GM23248 (cell line): ENCODE results near the gene SPG21. TPM values are rescaled to one million over a fixed set of nuclear protein-coding genes. Genes with fewer than 3 reads are reported as not detected.

Experiments
- DNase-seq: peaks from one replicate; pipeline ENCODE4 v3.0.0-alpha.2; 2015
- H2AFZ ChIP-seq: fragments of 200-600 bp; sonication (generic); 2 replicates; pipeline ENCODE4 v1.6.1; 2016; ENCODE audit warnings: antibody characterized with exemption
- H3F3A ChIP-seq: fragments of 200-600 bp; sonication (generic); 2 replicates; pipeline ENCODE4 v1.6.1; 2016; ENCODE audit warnings: mild to moderate bottlenecking, antibody characterized with exemption, mixed run types; ENCODE audit not compliant: insufficient read depth
- H3K27ac ChIP-seq: fragments of 200-600 bp; sonication (generic); 2 replicates; pipeline ENCODE4 v1.5.1; 2016; ENCODE audit warnings: mild to moderate bottlenecking
- H3K27me3 ChIP-seq: fragments of 200-600 bp; sonication (generic); replicated peaks from 2 replicates; pipeline ENCODE4 v1.6.1; 2016; ENCODE audit warnings: mild to moderate bottlenecking; ENCODE audit not compliant: insufficient read depth
- H3K36me3 ChIP-seq: fragments of 200-600 bp; sonication (generic); 2 replicates; pipeline ENCODE4 v1.6.1; 2016; ENCODE audit warnings: low read depth, mild to moderate bottlenecking
- H3K4me1 ChIP-seq: fragments of 200-600 bp; sonication (generic); 2 replicates; pipeline ENCODE4 v1.6.1; 2016; ENCODE audit warnings: mild to moderate bottlenecking; ENCODE audit not compliant: insufficient read depth
- H3K4me2 ChIP-seq: fragments of 200-600 bp; sonication (generic); one replicate; pipeline ENCODE4 v1.6.1; 2016; ENCODE audit warnings: mild to moderate bottlenecking; ENCODE audit not compliant: unreplicated experiment
- H3K4me3 ChIP-seq: fragments of 200-600 bp; sonication (generic); 2 replicates; pipeline ENCODE4 v1.5.1; 2016; ENCODE audit warnings: mild to moderate bottlenecking
- H3K79me2 ChIP-seq: fragments of 200-600 bp; sonication (generic); 2 replicates; pipeline ENCODE4 v1.6.1; 2016; ENCODE audit warnings: mild to moderate bottlenecking; ENCODE audit not compliant: insufficient read depth
- H3K9ac ChIP-seq: fragments of 200-600 bp; sonication (generic); 2 replicates; pipeline ENCODE4 v1.6.1; 2016; ENCODE audit warnings: mild to moderate bottlenecking
- H3K9me2 ChIP-seq: fragments of 200-600 bp; sonication (generic); 2 replicates; pipeline ENCODE4 v1.6.1; 2016; ENCODE audit warnings: mixed run types, mild to moderate bottlenecking, moderate library complexity; ENCODE audit not compliant: insufficient read depth
- H3K9me3 ChIP-seq: fragments of 200-600 bp; sonication (generic); one replicate; pipeline ENCODE4 v1.6.1; 2017; ENCODE audit warnings: low read depth
- H4K20me1 ChIP-seq: fragments of 200-600 bp; sonication (generic); 2 replicates; pipeline ENCODE4 v1.6.0; 2016; ENCODE audit not compliant: insufficient read depth
- EZH2 ChIP-seq: fragments of 200-600 bp; sonication (generic); IDR thresholded peaks from 2 replicates; pipeline ENCODE4 v1.6.1; 2018; ENCODE audit warnings: antibody characterized with exemption, mild to moderate bottlenecking; ENCODE audit not compliant: insufficient read depth, poor library complexity, severe bottlenecking
- EZH2phosphoT487 ChIP-seq: fragments of 200-600 bp; sonication (generic); IDR thresholded peaks from 2 replicates; pipeline ENCODE4 v1.6.1; 2018; ENCODE audit warnings: antibody characterized with exemption, moderate library complexity, mild to moderate bottlenecking, low read depth; ENCODE audit not compliant: insufficient read depth
- WGBS, 2 experiments: methylation state at CpG; one replicate each; pipeline ENCODE4 v1.1.6; 2015 to 2017; ENCODE audit warnings: low lambda C conversion rate in 2 of 2, low coverage in 1 of 2; ENCODE audit errors: missing lambda C conversion rate in 2 of 2; 5-methylcytosine and 5-hydroxymethylcytosine counted together
- in situ Hi-C: fragments of 300-500 bp; cut with MboI; formaldehyde crosslinking; loops from 2 replicates; pipeline ENCODE4 v1.15.0; 2020
- polyA plus RNA-seq: library from polyadenylated mRNA; unstranded; fragments of >200 nt; fragmentation: Nextera tagmentation; extraction: Ambion mirVana; gene quantifications from 2 replicates; pipeline ENCODE4 v1.2.1, GENCODE V29; 2016
- total RNA-seq: library from RNA; depleted of rRNA; stranded (reverse); fragments of >200 nt; shearing (Covaris generic); gene quantifications from 2 replicates; pipeline ENCODE4 v1.2.3, GENCODE V29; 2014

SPG21 gene
- total and polyA plus RNA-seq, 2 experiments from 2014 or later, result 78.4 to 106 TPM

GRCh38 chr15:65028921-65029735 lies 39.4 kb upstream of the SPG21 start, which contains the start of gene MTFMT:
MTFMT (minus strand) TSS chr15:65029639; CDS start chr15:65029613, 26 bp downstream.
- peak within 1 kb of the TSS; percentile 15 for H3K27ac ChIP-seq
- H3K79me2 ChIP-seq, result peaks cover 21% of the 10 kb centered on the region
- peak; percentile 92 for DNase-seq
- WGBS, 2 experiments, result 0 to 1% methylated on average over 39 to 73 of the region's 73 CpGs
- 0 out of 2 replicates have a peak, but pooled peaks cover 3% of the 10 kb centered on the region for H4K20me1 ChIP-seq
- peaks cover 15% of the 10 kb centered on the region for H3K4me1 ChIP-seq
- H3K9me2 ChIP-seq, result no peaks in the 10 kb centered on the region
- H3K9ac ChIP-seq, result peak within 1 kb of the TSS; percentile 87
- H3K4me3 ChIP-seq, result peak within 1 kb of the TSS; percentile 93
- H3F3A ChIP-seq, result no peaks in the 10 kb centered on the region
- peak within 1 kb of the TSS; percentile 87 for H2AFZ ChIP-seq
- H3K4me2 ChIP-seq, result peak within 1 kb of the TSS; percentile 100
- H3K9me3 ChIP-seq, result no peaks in the 10 kb centered on the region
- TF ChIP-seq EZH2phosphoT487 (no peak), EZH2 (no peak)
- H3K27me3 ChIP-seq, result no peaks in the 10 kb centered on the region
- H3K36me3 ChIP-seq, result peaks cover 6% of the 10 kb centered on the region; the same call in 1 of the 2 replicates
- in situ Hi-C loops, result no loop called here

- H3K9ac ChIP-seq, result peak overlapping the region; percentile 87
- TF ChIP-seq EZH2, result no peak
- no peak for TF ChIP-seq EZH2phosphoT487
- no peak overlapping the region for H3K27ac ChIP-seq
- H4K20me1 ChIP-seq, result 0 out of 2 replicates have a peak, but pooled peaks cover 3% of the 10 kb centered on the region
- peak overlapping the region; percentile 87 for H2AFZ ChIP-seq
- peak overlapping the region; percentile 100 for H3K4me2 ChIP-seq
- no peaks in the 10 kb centered on the region for H3K9me3 ChIP-seq
- H3K79me2 ChIP-seq, result peaks cover 21% of the 10 kb centered on the region
- no peak for DNase-seq
- H3K27me3 ChIP-seq, result no peaks in the 10 kb centered on the region
- peaks cover 10% of the 10 kb centered on the region for H3K36me3 ChIP-seq
- H3K4me1 ChIP-seq, result peaks cover 15% of the 10 kb centered on the region
- in situ Hi-C loops, result no loop called here
- 43 to 44% methylated on average over 10 of the region's 10 CpGs for WGBS, 2 experiments
- H3K9me2 ChIP-seq, result no peaks in the 10 kb centered on the region
- H3F3A ChIP-seq, result no peaks in the 10 kb centered on the region
- H3K4me3 ChIP-seq, result peak overlapping the region; percentile 93
Measured at GRCh38 chr15:65028338-65028737, 38.6 kb upstream of the SPG21 start.

GRCh38 chr15:65027593-65027992 lies 37.9 kb upstream of the SPG21 start:
- WGBS, 2 experiments, result 72 to 82% methylated on average over 1 of the region's 1 CpG

GRCh38 chr15:65026756-65027155 lies 37.0 kb upstream of the SPG21 start:
- TF ChIP-seq EZH2phosphoT487, result no peak
- no peak for TF ChIP-seq EZH2
- Histone ChIP-seq H3K79me2 (peaks cover 21% of the 10 kb centered on the region), H3K9ac (no peak overlapping the region), H2AFZ (no peak overlapping the region), H3K27me3 (no peaks in the 10 kb centered on the region), H4K20me1 (0 out of 2 replicates have a peak, but pooled peaks cover 3% of the 10 kb centered on the region), H3F3A (no peaks in the 10 kb centered on the region), H3K4me3 (no peak overlapping the region), H3K4me2 (no peak overlapping the region), H3K27ac (no peak overlapping the region), H3K4me1 (peaks cover 15% of the 10 kb centered on the region), H3K36me3 (peaks cover 15% of the 10 kb centered on the region), H3K9me2 (no peaks in the 10 kb centered on the region), H3K9me3 (no peaks in the 10 kb centered on the region)
- 80 to 83% methylated on average over 6 of the region's 6 CpGs for WGBS, 2 experiments
- in situ Hi-C loops, result no loop called here
- no peak for DNase-seq

More at GRCh38 chr15:65027593-65027992, 37.9 kb upstream of the SPG21 start:
- Histone ChIP-seq H3K36me3 (peaks cover 15% of the 10 kb centered on the region), H3K9ac (no peak overlapping the region), H3K4me2 (no peak overlapping the region), H3K79me2 (peaks cover 21% of the 10 kb centered on the region), H3K4me1 (peaks cover 15% of the 10 kb centered on the region), H4K20me1 (0 out of 2 replicates have a peak, but pooled peaks cover 3% of the 10 kb centered on the region), H3K27ac (no peak overlapping the region), H2AFZ (no peak overlapping the region), H3F3A (no peaks in the 10 kb centered on the region), H3K9me3 (no peaks in the 10 kb centered on the region), H3K27me3 (no peaks in the 10 kb centered on the region), H3K9me2 (no peaks in the 10 kb centered on the region), H3K4me3 (peak overlapping the region; percentile 93; the same call in 1 of the 2 replicates)
- in situ Hi-C loops, result no loop called here
- DNase-seq, result no peak
- TF ChIP-seq EZH2 (no peak), EZH2phosphoT487 (no peak)
